H1 (cell line): Measurements from ENCODE around the gene LGALSL. TPM values are rescaled to one million over a fixed set of nuclear protein-coding genes. Genes with fewer than 3 reads are reported as not detected.

Source experiments
- RFX5 ChIP-seq: IDR thresholded peaks from 2 replicates; pipeline ENCODE4 v1.6.1; 2011; ENCODE audit warnings: low read depth, low read length, improper control_type of control experiment, borderline replicate concordance
- polyA plus RNA-seq, 7 experiments: library from polyadenylated mRNA; depleted of rRNA in 3 of 7; stranded (reverse) in 5 of 7; unstranded in 2 of 7; fragments of >200 nt in 5 of 7; fragments of 200-250 nt in 2 of 7; gene quantifications; 1 replicate in 5 of 7; 2 replicates in 1 of 7; 4 replicates in 1 of 7; pipeline versions ENCODE4 v1.2.1 to v1.2.3, GENCODE V29; 2011 to 2013; ENCODE audit warnings: missing spikeins in 2 of 7, mixed read lengths in 2 of 7
- total RNA-seq: library from RNA; stranded (reverse); fragmentation: NEBNext Ultra II Directional; extraction: Animal tissue kit (Norgen Biotek cat#: 25700); gene quantifications from 2 replicates; pipeline ENCODE4 v1.2.1, GENCODE V29; 2021
- TF ChIP-seq, protein P1 (sequence below), 3 experiments: IDR thresholded peaks; 1 replicate in 2 of 3; 2 replicates in 1 of 3; pipeline versions ENCODE4 v1.5.1 to v1.6.1; 2011; ENCODE audit warnings: low read length in 3 of 3, mild to moderate bottlenecking in 3 of 3, inconsistent platforms in 2 of 3, low read depth in 1 of 3, moderate library complexity in 1 of 3; ENCODE audit not compliant: insufficient read depth in 1 of 3; ENCODE audit errors: control extremely low read depth in 1 of 3

LGALSL gene
- total and polyA plus RNA-seq, 2 of the 8 experiments (the other 6 are each of a cell fraction or from before 2014, with no cell fraction given): 13.6 to 32.3 TPM

DNA sequence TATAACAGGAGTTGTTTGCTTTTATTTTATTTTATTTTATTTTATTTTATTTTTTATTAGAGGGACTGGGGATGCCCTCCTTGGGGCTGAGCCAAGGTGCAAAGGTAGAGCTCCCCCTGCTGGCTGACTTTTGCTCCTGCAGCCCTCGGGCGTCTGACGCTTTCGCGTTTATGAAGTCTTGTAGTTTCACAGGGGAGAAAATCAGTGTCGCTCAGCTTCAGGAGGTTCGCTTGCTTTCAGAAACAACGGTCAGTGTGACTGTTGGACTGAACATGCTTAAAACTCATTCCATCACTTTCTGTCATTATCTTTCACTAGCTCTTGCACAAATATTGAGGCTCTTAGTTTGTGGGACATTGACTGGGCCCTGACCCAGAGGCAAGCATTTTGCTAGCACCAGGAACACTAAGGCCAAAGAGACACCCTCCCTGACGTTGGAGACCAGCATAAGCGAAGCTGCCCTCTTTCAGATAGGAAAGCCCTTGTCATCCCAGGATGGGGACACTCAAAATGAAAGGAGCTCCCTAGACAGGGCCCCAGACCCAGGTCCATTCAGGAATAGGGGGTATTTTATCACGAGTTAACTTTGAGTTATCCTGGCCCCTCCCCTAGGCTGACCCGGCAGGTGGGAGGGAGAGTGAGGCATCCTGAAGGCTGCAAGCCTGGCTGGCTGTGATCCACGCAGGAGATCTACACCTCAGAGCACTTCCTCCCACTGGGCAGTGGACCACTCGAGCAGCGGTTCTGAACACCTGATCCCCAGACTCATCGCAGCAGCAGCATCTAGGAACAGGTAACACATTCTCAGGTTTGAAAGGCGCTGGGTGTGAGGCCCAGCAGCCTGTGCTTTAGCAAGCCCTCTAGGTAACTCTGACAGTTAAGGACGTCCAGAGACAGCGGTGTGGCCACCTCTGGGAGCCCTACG, 34.4 kb downstream of the LGALSL start (continued):
- TF ChIP-seq, protein P1, sequence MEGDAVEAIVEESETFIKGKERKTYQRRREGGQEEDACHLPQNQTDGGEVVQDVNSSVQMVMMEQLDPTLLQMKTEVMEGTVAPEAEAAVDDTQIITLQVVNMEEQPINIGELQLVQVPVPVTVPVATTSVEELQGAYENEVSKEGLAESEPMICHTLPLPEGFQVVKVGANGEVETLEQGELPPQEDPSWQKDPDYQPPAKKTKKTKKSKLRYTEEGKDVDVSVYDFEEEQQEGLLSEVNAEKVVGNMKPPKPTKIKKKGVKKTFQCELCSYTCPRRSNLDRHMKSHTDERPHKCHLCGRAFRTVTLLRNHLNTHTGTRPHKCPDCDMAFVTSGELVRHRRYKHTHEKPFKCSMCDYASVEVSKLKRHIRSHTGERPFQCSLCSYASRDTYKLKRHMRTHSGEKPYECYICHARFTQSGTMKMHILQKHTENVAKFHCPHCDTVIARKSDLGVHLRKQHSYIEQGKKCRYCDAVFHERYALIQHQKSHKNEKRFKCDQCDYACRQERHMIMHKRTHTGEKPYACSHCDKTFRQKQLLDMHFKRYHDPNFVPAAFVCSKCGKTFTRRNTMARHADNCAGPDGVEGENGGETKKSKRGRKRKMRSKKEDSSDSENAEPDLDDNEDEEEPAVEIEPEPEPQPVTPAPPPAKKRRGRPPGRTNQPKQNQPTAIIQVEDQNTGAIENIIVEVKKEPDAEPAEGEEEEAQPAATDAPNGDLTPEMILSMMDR (IDR thresholded peaks at IDR 0.05; ENCODE audit: control extremely low read depth in 1 of 3, insufficient read depth in 1 of 3, low read depth in 1 of 3, low read length in 3 of 3): peak; percentile 86
- TF ChIP-seq RFX5: no peak
- TF ChIP-seq, all 59 proteins: peak for 2
